GM12878 (cell line): ENCODE measurements around the gene NET1.

Experiments used
- ATF7 ChIP-seq: fragments of 450-650 bp; IDR thresholded peaks from 2 replicates; pipeline ENCODE4 v1.6.1; 2016; ENCODE audit warnings: low read depth, mild to moderate bottlenecking
- BHLHE40 ChIP-seq, 2 experiments: fragments of 450-650 bp in 1 of 2; IDR thresholded peaks; 2 replicates each; pipeline ENCODE4 v1.6.1; 2011 to 2017; ENCODE audit warnings: low read depth in 2 of 2, borderline replicate concordance in 1 of 2, improper control_type of control experiment in 1 of 2, low read length in 1 of 2, mild to moderate bottlenecking in 1 of 2
- CBX3 ChIP-seq: fragments of 200-600 bp; sonication (generic); IDR thresholded peaks from 2 replicates; pipeline ENCODE4 v1.6.1; 2016; ENCODE audit warnings: low read depth, borderline replicate concordance
- MEF2A ChIP-seq: IDR thresholded peaks from 2 replicates; pipeline ENCODE4 v1.6.1; 2011; ENCODE audit warnings: low read depth, mild to moderate bottlenecking, low read length, moderate library complexity; ENCODE audit not compliant: insufficient read depth
- POLR2A ChIP-seq: IDR thresholded peaks from 2 replicates; pipeline ENCODE4 v1.6.1; 2011; ENCODE audit warnings: low read depth, mild to moderate bottlenecking, low read length
- RFX5 ChIP-seq: IDR thresholded peaks from 2 replicates; pipeline ENCODE4 v1.6.1; 2011; ENCODE audit warnings: low read depth, low read length, improper control_type of control experiment
- YY1 ChIP-seq: IDR thresholded peaks from 2 replicates; pipeline ENCODE4 v1.6.1; 2011; ENCODE audit warnings: low read depth, mild to moderate bottlenecking, low read length
- ZNF384 ChIP-seq: IDR thresholded peaks from 2 replicates; pipeline ENCODE4 v1.6.1; 2012; ENCODE audit warnings: low read depth, mild to moderate bottlenecking, low read length, improper control_type of control experiment, borderline replicate concordance
- TF ChIP-seq, protein P1 (sequence below): IDR thresholded peaks from 2 replicates; pipeline ENCODE4 v1.6.1; 2011; ENCODE audit warnings: low read depth, mild to moderate bottlenecking, low read length, moderate library complexity, borderline replicate concordance; ENCODE audit errors: extremely low read depth
- TF ChIP-seq, protein P2 (sequence below), 3 experiments: IDR thresholded peaks in 2 of 3; conservative IDR thresholded peaks in 1 of 3; 2 replicates each; pipeline ENCODE4 v1.5.1; 2011; ENCODE audit warnings: low read depth in 3 of 3, low read length in 3 of 3, mild to moderate bottlenecking in 3 of 3, control low read depth in 2 of 3, moderate library complexity in 2 of 3, inconsistent platforms in 1 of 3, mixed read lengths in 1 of 3; ENCODE audit not compliant: control insufficient read depth in 2 of 3, insufficient read depth in 1 of 3; ENCODE audit errors: extremely low read depth in 1 of 3
- TF ChIP-seq, protein P3 (sequence below): fragments of 450-650 bp; IDR thresholded peaks from 2 replicates; pipeline ENCODE4 v1.6.1; 2017; ENCODE audit warnings: antibody characterized with exemption, mild to moderate bottlenecking, moderate library complexity
- TF ChIP-seq, protein P4 (sequence below): fragments of 450-650 bp; IDR thresholded peaks from 2 replicates; pipeline ENCODE4 v1.6.1; 2018; ENCODE audit warnings: mild to moderate bottlenecking, low read depth, moderate library complexity; ENCODE audit not compliant: partially characterized antibody

DNA sequence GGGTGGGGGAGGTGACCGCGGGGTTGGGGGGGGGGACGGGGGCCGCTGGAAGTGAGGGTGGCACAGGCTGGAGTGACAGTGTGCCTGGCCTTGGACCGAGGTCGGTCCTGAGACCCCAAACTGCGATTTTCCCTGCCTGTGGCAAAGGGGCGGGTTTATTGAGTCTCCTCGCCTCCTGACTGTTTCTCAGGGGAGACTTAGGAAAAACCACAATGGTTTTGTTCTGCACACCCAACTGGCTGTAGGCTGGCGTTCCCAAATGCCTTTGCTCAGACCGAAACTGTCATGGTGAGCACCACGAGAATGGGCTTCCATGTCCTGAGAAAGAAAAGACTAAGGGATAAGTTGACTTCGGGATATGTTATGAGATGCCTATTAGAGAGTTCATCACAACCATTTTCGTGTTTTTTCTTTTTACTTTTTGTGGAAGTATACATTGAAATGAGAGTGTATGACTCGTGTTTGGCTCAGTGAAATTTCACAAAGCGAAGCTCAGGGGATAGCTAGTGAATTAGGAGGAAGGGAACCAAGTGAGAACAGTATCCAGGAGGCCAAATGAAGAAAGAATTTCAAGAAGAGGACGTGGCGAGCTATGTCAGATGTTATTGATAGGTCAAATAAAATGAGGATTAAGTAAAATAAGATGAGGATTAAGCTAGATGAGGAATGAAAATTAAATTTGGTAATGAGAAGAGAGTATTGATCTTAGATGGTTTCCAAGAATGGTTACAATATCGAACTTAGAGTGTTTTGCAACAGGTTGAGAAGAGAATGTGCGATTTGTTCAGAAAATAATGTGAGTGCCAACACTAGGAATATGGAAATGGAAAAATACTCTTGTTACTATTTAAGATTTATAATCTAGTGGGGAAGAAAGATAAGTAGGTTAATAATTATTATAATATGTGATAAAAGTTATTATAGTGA is 918 bp downstream of the NET1 start:
- TF ChIP-seq, protein P1, sequence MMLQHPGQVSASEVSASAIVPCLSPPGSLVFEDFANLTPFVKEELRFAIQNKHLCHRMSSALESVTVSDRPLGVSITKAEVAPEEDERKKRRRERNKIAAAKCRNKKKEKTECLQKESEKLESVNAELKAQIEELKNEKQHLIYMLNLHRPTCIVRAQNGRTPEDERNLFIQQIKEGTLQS = no peak
- TF ChIP-seq ZNF384 (no peak), BHLHE40 (IDR thresholded peaks at IDR 0.05; ENCODE audit: borderline replicate concordance in 1 of 2, low read depth in 2 of 2, low read length in 1 of 2) (no peak), POLR2A (no peak), MEF2A (no peak), YY1 (no peak), RFX5 (no peak), ATF7 (no peak), CBX3 (no peak)
- TF ChIP-seq, protein P2, sequence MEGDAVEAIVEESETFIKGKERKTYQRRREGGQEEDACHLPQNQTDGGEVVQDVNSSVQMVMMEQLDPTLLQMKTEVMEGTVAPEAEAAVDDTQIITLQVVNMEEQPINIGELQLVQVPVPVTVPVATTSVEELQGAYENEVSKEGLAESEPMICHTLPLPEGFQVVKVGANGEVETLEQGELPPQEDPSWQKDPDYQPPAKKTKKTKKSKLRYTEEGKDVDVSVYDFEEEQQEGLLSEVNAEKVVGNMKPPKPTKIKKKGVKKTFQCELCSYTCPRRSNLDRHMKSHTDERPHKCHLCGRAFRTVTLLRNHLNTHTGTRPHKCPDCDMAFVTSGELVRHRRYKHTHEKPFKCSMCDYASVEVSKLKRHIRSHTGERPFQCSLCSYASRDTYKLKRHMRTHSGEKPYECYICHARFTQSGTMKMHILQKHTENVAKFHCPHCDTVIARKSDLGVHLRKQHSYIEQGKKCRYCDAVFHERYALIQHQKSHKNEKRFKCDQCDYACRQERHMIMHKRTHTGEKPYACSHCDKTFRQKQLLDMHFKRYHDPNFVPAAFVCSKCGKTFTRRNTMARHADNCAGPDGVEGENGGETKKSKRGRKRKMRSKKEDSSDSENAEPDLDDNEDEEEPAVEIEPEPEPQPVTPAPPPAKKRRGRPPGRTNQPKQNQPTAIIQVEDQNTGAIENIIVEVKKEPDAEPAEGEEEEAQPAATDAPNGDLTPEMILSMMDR (IDR thresholded peaks at IDR 0.05 in 2 of 3, conservative IDR thresholded peaks at IDR 0.05 in 1 of 3; ENCODE audit: control insufficient read depth in 2 of 3, extremely low read depth in 1 of 3, insufficient read depth in 1 of 3, low read depth in 3 of 3, low read length in 3 of 3) = no peak
- TF ChIP-seq, protein P3, sequence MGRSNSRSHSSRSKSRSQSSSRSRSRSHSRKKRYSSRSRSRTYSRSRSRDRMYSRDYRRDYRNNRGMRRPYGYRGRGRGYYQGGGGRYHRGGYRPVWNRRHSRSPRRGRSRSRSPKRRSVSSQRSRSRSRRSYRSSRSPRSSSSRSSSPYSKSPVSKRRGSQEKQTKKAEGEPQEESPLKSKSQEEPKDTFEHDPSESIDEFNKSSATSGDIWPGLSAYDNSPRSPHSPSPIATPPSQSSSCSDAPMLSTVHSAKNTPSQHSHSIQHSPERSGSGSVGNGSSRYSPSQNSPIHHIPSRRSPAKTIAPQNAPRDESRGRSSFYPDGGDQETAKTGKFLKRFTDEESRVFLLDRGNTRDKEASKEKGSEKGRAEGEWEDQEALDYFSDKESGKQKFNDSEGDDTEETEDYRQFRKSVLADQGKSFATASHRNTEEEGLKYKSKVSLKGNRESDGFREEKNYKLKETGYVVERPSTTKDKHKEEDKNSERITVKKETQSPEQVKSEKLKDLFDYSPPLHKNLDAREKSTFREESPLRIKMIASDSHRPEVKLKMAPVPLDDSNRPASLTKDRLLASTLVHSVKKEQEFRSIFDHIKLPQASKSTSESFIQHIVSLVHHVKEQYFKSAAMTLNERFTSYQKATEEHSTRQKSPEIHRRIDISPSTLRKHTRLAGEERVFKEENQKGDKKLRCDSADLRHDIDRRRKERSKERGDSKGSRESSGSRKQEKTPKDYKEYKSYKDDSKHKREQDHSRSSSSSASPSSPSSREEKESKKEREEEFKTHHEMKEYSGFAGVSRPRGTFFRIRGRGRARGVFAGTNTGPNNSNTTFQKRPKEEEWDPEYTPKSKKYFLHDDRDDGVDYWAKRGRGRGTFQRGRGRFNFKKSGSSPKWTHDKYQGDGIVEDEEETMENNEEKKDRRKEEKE = no peak
- TF ChIP-seq, protein P4, sequence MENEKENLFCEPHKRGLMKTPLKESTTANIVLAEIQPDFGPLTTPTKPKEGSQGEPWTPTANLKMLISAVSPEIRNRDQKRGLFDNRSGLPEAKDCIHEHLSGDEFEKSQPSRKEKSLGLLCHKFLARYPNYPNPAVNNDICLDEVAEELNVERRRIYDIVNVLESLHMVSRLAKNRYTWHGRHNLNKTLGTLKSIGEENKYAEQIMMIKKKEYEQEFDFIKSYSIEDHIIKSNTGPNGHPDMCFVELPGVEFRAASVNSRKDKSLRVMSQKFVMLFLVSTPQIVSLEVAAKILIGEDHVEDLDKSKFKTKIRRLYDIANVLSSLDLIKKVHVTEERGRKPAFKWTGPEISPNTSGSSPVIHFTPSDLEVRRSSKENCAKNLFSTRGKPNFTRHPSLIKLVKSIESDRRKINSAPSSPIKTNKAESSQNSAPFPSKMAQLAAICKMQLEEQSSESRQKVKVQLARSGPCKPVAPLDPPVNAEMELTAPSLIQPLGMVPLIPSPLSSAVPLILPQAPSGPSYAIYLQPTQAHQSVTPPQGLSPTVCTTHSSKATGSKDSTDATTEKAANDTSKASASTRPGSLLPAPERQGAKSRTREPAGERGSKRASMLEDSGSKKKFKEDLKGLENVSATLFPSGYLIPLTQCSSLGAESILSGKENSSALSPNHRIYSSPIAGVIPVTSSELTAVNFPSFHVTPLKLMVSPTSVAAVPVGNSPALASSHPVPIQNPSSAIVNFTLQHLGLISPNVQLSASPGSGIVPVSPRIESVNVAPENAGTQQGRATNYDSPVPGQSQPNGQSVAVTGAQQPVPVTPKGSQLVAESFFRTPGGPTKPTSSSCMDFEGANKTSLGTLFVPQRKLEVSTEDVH = no peak
